Activated CD4-positive, alpha-beta memory T cell treated with anti-CD3 and anti-CD28 coated beads for 36 hours (primary cell): ENCODE measurements around the gene OXTR. TPM values are rescaled to one million over a fixed set of nuclear protein-coding genes. Genes with fewer than 3 reads are reported as not detected.

ENCODE experiments used
- CTCF ChIA-PET: fragments of 350-600 bp; sonication (Branson Sonifier 250); formaldehyde crosslinking; loops from one replicate; lab custom pipeline; 2021; ENCODE audit warnings: antibody characterized with exemption, inconsistent platforms; lab: Charles Lee
- POLR2A ChIA-PET: fragments of 350-600 bp; sonication (Branson Sonifier 250); formaldehyde crosslinking; loops from one replicate; lab custom pipeline; 2021; ENCODE audit warnings: antibody characterized with exemption; lab: Charles Lee
- DNase-seq: peaks from one replicate; pipeline ENCODE4 v3.0.0-alpha.2; 2020
- H3K27ac Mint-ChIP-seq: one replicate; pipeline ENCODE4 v1.8.0; 2021; ENCODE audit warnings: mixed read lengths
- H3K27me3 Mint-ChIP-seq: one replicate; pipeline ENCODE4 v1.8.0; 2021; ENCODE audit warnings: mixed read lengths
- H3K36me3 Mint-ChIP-seq: one replicate; pipeline ENCODE4 v1.8.0; 2021; ENCODE audit warnings: mixed read lengths
- H3K4me1 Mint-ChIP-seq: one replicate; pipeline ENCODE4 v1.8.0; 2021; ENCODE audit warnings: low read depth, mixed read lengths
- H3K4me3 Mint-ChIP-seq: one replicate; pipeline ENCODE4 v1.8.0; 2021; ENCODE audit warnings: mild to moderate bottlenecking, mixed read lengths
- H3K9me3 Mint-ChIP-seq: one replicate; pipeline ENCODE4 v1.8.0; 2021; ENCODE audit warnings: mixed read lengths
- intact Hi-C: fragments of 100-400 bp; cut with micrococcal nuclease; formaldehyde crosslinking; loops from one replicate; pipeline ENCODE4 v1.15.1; 2023
- total RNA-seq, 2 experiments: library from RNA; stranded (reverse); gene quantifications; one replicate each; pipeline ENCODE4 v1.2.3, GENCODE V29; 2021

OXTR gene
- total RNA-seq, 2 experiments from 2014 or later, result 0.64 to 1.1 TPM

GRCh38 chr3:8755097-8755496 lies 14.3 kb downstream of the OXTR start:
- intact Hi-C loops, result no loop called here
- POLR2A ChIA-PET, result no interaction called here
- Mint-ChIP-seq H3K36me3 (no peaks in the 10 kb centered on the region), H3K4me3 (no peak overlapping the region), H3K9me3 (no peaks in the 10 kb centered on the region), H3K27ac (no peak overlapping the region), H3K27me3 (no peaks in the 10 kb centered on the region), H3K4me1 (no peaks in the 10 kb centered on the region)
- DNase-seq, result no peak
- CTCF ChIA-PET, result no interaction called here

- POLR2A ChIA-PET, result no interaction called here
- intact Hi-C loops, result no loop called here
- Mint-ChIP-seq H3K36me3 (no peaks in the 10 kb centered on the region), H3K27me3 (no peaks in the 10 kb centered on the region), H3K4me1 (no peaks in the 10 kb centered on the region), H3K4me3 (no peak overlapping the region), H3K9me3 (no peaks in the 10 kb centered on the region), H3K27ac (no peak overlapping the region)
- CTCF ChIA-PET, result no interaction called here
- no peak for DNase-seq
Measured at GRCh38 chr3:8752832-8753231, 16.6 kb downstream of the OXTR start.

GRCh38 chr3:8749316-8749715 lies 20.1 kb downstream of the OXTR start:
- intact Hi-C loops, result no loop called here
- Mint-ChIP-seq H3K4me3 (no peak overlapping the region), H3K9me3 (no peaks in the 10 kb centered on the region), H3K36me3 (no peaks in the 10 kb centered on the region), H3K27ac (no peak overlapping the region), H3K27me3 (no peaks in the 10 kb centered on the region), H3K4me1 (no peaks in the 10 kb centered on the region)
- DNase-seq, result no peak
- ChIA-PET CTCF (no interaction called here), POLR2A (no interaction called here)

GRCh38 chr3:8746780-8747345 lies 22.6 kb downstream of the OXTR start:
- Mint-ChIP-seq H3K27me3 (peaks cover 3% of the 10 kb centered on the region), H3K4me3 (no peak overlapping the region), H3K4me1 (no peaks in the 10 kb centered on the region), H3K27ac (no peak overlapping the region), H3K36me3 (no peaks in the 10 kb centered on the region), H3K9me3 (no peaks in the 10 kb centered on the region)
- CTCF ChIA-PET, result no interaction called here
- intact Hi-C loops, result no loop called here
- POLR2A ChIA-PET, result no interaction called here
- DNase-seq, result no peak

GRCh38 chr3:8745619-8746370 lies 23.6 kb downstream of the OXTR start:
- ChIA-PET CTCF (no interaction called here), POLR2A (no interaction called here)
- Mint-ChIP-seq H3K27me3 (peaks cover 8% of the 10 kb centered on the region), H3K36me3 (no peaks in the 10 kb centered on the region), H3K4me3 (no peak overlapping the region), H3K9me3 (no peaks in the 10 kb centered on the region), H3K4me1 (no peaks in the 10 kb centered on the region), H3K27ac (no peak overlapping the region)
- no peak for DNase-seq
- intact Hi-C loops, result no loop called here

GRCh38 chr3:8743911-8744310 lies 25.5 kb downstream of the OXTR start:
- ChIA-PET CTCF (interaction anchor here (1.5 kb wide), 1 partner anchor 25 kb away, joined by 8 read pairs; the partner anchor contains the start of gene OXTR), POLR2A (no interaction called here)
- Mint-ChIP-seq H3K27me3 (peaks cover 8% of the 10 kb centered on the region), H3K4me1 (no peaks in the 10 kb centered on the region), H3K36me3 (no peaks in the 10 kb centered on the region), H3K27ac (no peak overlapping the region), H3K9me3 (no peaks in the 10 kb centered on the region), H3K4me3 (no peak overlapping the region)
- intact Hi-C loops, result no loop called here
- DNase-seq, result no peak

- H3K4me3 Mint-ChIP-seq, result no peak overlapping the region
- intact Hi-C loops, result no loop called here
- H3K27me3 Mint-ChIP-seq, result peaks cover 10% of the 10 kb centered on the region
- no peaks in the 10 kb centered on the region for H3K9me3 Mint-ChIP-seq
- POLR2A ChIA-PET, result no interaction called here
- no peak overlapping the region for H3K27ac Mint-ChIP-seq
- CTCF ChIA-PET, result no interaction called here
- no peaks in the 10 kb centered on the region for H3K4me1 Mint-ChIP-seq
- H3K36me3 Mint-ChIP-seq, result no peaks in the 10 kb centered on the region
- no peak for DNase-seq
Measured at GRCh38 chr3:8743021-8743601, 26.3 kb downstream of the OXTR start.

GRCh38 chr3:8741581-8742261 lies 27.7 kb downstream of the OXTR start:
- Mint-ChIP-seq H3K27ac (no peak overlapping the region), H3K9me3 (no peaks in the 10 kb centered on the region), H3K4me3 (no peak overlapping the region), H3K27me3 (peaks cover 10% of the 10 kb centered on the region), H3K4me1 (no peaks in the 10 kb centered on the region), H3K36me3 (no peaks in the 10 kb centered on the region)
- ChIA-PET CTCF (interaction anchor here (0.8 to 1.3 kb wide), 3 partner anchors 12 to 78 kb away, joined by 3 to 4 read pairs (median 4); partner anchors contain the start of gene OXTR), POLR2A (no interaction called here)
- intact Hi-C loops, result no loop called here
- DNase-seq, result no peak

GRCh38 chr3:8739757-8740504 lies 29.5 kb downstream of the OXTR start:
- ChIA-PET CTCF (interaction anchor here (1.3 kb wide), 1 partner anchor 11 kb away, joined by 4 read pairs; no protein-coding TSS in a partner anchor), POLR2A (no interaction called here)
- Mint-ChIP-seq H3K4me3 (no peak overlapping the region), H3K9me3 (no peaks in the 10 kb centered on the region), H3K4me1 (no peaks in the 10 kb centered on the region), H3K27me3 (peaks cover 13% of the 10 kb centered on the region), H3K27ac (no peak overlapping the region), H3K36me3 (no peaks in the 10 kb centered on the region)
- peak; percentile 22 for DNase-seq
- intact Hi-C loops, result no loop called here

- Mint-ChIP-seq H3K36me3 (no peaks in the 10 kb centered on the region), H3K4me3 (no peak overlapping the region), H3K4me1 (no peaks in the 10 kb centered on the region), H3K27me3 (peaks cover 13% of the 10 kb centered on the region), H3K9me3 (no peaks in the 10 kb centered on the region), H3K27ac (no peak overlapping the region)
- no peak for DNase-seq
- ChIA-PET CTCF (no interaction called here), POLR2A (no interaction called here)
- intact Hi-C loops, result no loop called here
Measured at GRCh38 chr3:8738639-8739038, 30.8 kb downstream of the OXTR start.

GRCh38 chr3:8737823-8738222 lies 31.6 kb downstream of the OXTR start:
- H3K9me3 Mint-ChIP-seq, result no peaks in the 10 kb centered on the region
- H3K4me1 Mint-ChIP-seq, result no peaks in the 10 kb centered on the region
- ChIA-PET POLR2A (no interaction called here), CTCF (no interaction called here)
- no peak overlapping the region for H3K4me3 Mint-ChIP-seq
- H3K36me3 Mint-ChIP-seq, result no peaks in the 10 kb centered on the region
- peaks cover 13% of the 10 kb centered on the region for H3K27me3 Mint-ChIP-seq
- DNase-seq, result no peak
- intact Hi-C loops, result no loop called here
- no peak overlapping the region for H3K27ac Mint-ChIP-seq

- CTCF ChIA-PET, result no interaction called here
- intact Hi-C loops, result no loop called here
- H3K4me3 Mint-ChIP-seq, result no peak overlapping the region
- no peaks in the 10 kb centered on the region for H3K4me1 Mint-ChIP-seq
- H3K9me3 Mint-ChIP-seq, result no peaks in the 10 kb centered on the region
- H3K27ac Mint-ChIP-seq, result no peak overlapping the region
- POLR2A ChIA-PET, result no interaction called here
- no peak for DNase-seq
- H3K36me3 Mint-ChIP-seq, result no peaks in the 10 kb centered on the region
- peaks cover 13% of the 10 kb centered on the region for H3K27me3 Mint-ChIP-seq
Measured at GRCh38 chr3:8737301-8737700, 32.1 kb downstream of the OXTR start.
